ENCODE results near the gene NTRK3. TPM values are rescaled to one million over a fixed set of nuclear protein-coding genes. Genes with fewer than 3 reads are reported as not detected.

NTRK3 gene
- total and polyA plus RNA-seq, 2 of the 13 experiments (the other 11 are each of a cell fraction or from before 2014, with no cell fraction given), result not detected

DNA sequence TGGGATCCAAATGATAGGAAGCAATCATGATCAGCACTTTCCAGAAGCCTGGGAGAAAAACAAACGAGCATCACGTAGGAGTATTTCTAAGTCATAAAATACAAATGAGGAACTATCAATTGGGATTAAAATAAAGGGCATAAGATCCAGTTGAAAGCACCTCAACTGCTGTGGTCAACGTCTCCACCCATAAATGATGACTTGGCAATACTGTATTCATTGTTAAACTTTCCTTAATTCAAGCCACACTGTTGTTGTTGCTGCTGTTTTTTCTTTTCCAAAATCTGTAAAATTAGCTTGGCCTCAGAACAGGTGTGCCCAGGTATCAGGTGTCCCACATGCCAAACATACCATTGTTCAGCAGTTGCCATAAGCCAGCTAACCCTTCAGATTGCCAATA, 395.8 kb downstream of the NTRK3 start:
- Histone ChIP-seq H2AFZ (ENCODE audit: low read length) (no peak overlapping the region), H3K4me1 (ENCODE audit: insufficient read depth, low read length) (no peaks in the 10 kb centered on the region), H3K9me3 (ENCODE audit: low read length) (peaks cover 92% of the 10 kb centered on the region), H3K79me2 (ENCODE audit: insufficient read depth, low read length) (no peaks in the 10 kb centered on the region), H3K4me3 (replicated peaks in 1 of 3; ENCODE audit: insufficient read depth in 1 of 3, low read depth in 2 of 3, low read length in 3 of 3) (no peak overlapping the region), H3K27ac (ENCODE audit: extremely low read length, insufficient read depth, low read length) (no peak overlapping the region), H3K4me2 (ENCODE audit: low read depth, low read length) (no peak overlapping the region), H3K9ac (ENCODE audit: insufficient read depth, low read depth, low read length) (no peak overlapping the region), H3K27me3 (ENCODE audit: control insufficient read depth in 1 of 2, insufficient read depth in 2 of 2, low read length in 2 of 2) (no peaks in the 10 kb centered on the region), H3K36me3 (replicated peaks in 1 of 2; ENCODE audit: control insufficient read depth in 1 of 2, insufficient read depth in 2 of 2, low read length in 2 of 2) (no peaks in the 10 kb centered on the region), H4K20me1 (ENCODE audit: insufficient read depth, low read length) (no peaks in the 10 kb centered on the region)
- WGBS (ENCODE audit: low lambda C conversion rate), result 2% methylated on average over 3 of the region's 3 CpGs
- POLR2A ChIA-PET, result no interaction called here
- DNase-seq (ENCODE audit: low spot score) (no peak), FAIRE-seq (no peak), ATAC-seq (no peak)
- intact Hi-C loops (cut with micrococcal nuclease; ENCODE audit: unreplicated experiment) (no loop called here), in situ Hi-C loops (cut with HindIII; ENCODE audit: extremely low pct_ligation_motif_present, low pct_unique_long_range_greater_than_20kb) (no loop called here)
- no peak for TF ChIP-seq SNRNP70 (IDR thresholded peaks at IDR 0.05; ENCODE audit: low read depth, low read length)
- TF ChIP-seq NFYB (CRISPR knock-in tag; IDR thresholded peaks at IDR 0.05), result no peak
- TF ChIP-seq MAFK (conservative IDR thresholded peaks at IDR 0.05 in 1 of 2, IDR thresholded peaks at IDR 0.05 in 1 of 2; ENCODE audit: low read length in 2 of 2), result peak; percentile 89 to 94
- TF ChIP-seq TARDBP (CRISPR knock-in tag; IDR thresholded peaks at IDR 0.05), result no peak
- no peak for TF ChIP-seq KLF12 (CRISPR knock-in tag; IDR thresholded peaks at IDR 0.05; ENCODE audit: borderline replicate concordance)
- TF ChIP-seq, protein P1, sequence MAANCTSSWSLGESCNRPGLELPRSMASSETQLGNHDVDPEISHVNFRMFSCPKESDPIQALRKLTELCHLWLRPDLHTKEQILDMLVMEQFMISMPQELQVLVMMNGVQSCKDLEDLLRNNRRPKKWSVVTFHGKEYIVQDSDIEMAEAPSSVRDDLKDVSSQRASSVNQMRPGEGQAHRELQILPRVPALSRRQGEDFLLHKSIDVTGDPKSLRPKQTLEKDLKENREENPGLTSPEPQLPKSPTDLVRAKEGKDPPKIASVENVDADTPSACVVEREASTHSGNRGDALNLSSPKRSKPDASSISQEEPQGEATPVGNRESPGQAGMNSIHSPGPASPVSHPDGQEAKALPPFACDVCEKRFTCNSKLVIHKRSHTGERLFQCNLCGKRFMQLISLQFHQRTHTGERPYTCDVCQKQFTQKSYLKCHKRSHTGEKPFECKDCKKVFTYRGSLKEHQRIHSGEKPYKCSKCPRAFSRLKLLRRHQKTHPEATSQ (CRISPR knock-in tag; IDR thresholded peaks at IDR 0.05; ENCODE audit: borderline replicate concordance), result no peak
- TF ChIP-seq, protein P2, sequence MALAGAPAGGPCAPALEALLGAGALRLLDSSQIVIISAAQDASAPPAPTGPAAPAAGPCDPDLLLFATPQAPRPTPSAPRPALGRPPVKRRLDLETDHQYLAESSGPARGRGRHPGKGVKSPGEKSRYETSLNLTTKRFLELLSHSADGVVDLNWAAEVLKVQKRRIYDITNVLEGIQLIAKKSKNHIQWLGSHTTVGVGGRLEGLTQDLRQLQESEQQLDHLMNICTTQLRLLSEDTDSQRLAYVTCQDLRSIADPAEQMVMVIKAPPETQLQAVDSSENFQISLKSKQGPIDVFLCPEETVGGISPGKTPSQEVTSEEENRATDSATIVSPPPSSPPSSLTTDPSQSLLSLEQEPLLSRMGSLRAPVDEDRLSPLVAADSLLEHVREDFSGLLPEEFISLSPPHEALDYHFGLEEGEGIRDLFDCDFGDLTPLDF (CRISPR knock-in tag; IDR thresholded peaks at IDR 0.05), result no peak
- no peak for TF ChIP-seq ZNF841 (CRISPR knock-in tag; IDR thresholded peaks at IDR 0.05; ENCODE audit: borderline replicate concordance)
- TF ChIP-seq MAFF (IDR thresholded peaks at IDR 0.05; ENCODE audit: low read depth, low read length), result peak; percentile 92
- TF ChIP-seq MEF2D (CRISPR knock-in tag; IDR thresholded peaks at IDR 0.05), result no peak
- BruUV-seq (replicated peaks), result no TSS peak
- CTCF ChIA-PET (ENCODE audit: low intra/inter-chr PET ratio, low total read pairs), result no interaction called here
